ENCODE results near the gene FGD6.
"Not testable (repeated sequence)": the region's sequence is repeated elsewhere in the genome, so short reads cannot be mapped to it uniquely, and the experiment has no call there.

FGD6 gene

DNA sequence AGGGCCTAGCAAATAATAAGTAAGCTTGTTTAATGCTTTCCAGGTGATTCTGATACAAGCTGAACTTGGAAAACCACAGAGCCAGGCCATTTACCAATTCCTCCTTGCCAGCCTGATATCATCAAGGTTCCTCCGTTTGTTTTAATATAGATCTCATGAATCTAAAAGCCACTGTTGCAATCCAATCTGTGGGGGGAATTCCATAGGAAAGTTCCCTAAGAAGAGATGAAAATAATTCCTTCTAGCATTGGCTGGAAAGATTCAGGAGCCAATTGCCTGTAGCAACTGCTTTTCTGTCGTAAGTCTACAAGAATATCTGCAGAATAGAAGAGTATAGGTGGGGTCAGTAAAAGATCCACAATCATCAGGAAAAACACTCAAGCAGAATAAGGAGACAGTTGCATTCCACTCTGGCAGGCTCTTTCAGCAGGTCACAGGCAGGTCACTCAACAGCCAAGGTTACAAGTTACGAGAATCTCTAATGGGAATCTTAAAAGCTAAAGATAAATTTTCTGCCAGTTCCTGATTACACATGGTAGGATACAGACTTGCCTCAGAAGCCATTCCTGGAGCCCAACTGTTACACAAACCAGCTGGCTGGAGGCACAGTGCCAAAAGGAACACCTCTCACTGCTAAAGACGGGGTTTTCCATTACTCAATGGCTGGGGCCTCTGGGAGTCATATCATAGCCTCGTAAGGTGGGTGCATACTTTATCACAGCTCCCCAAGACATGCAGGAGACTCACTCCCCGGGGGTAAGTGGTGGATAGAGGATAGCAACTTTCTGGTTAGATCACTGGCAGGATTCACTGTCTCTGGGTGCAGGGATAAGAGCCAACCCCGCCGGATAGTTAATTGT, 43.6 kb downstream of the FGD6 start:
- no peak for DNase-seq

DNA sequence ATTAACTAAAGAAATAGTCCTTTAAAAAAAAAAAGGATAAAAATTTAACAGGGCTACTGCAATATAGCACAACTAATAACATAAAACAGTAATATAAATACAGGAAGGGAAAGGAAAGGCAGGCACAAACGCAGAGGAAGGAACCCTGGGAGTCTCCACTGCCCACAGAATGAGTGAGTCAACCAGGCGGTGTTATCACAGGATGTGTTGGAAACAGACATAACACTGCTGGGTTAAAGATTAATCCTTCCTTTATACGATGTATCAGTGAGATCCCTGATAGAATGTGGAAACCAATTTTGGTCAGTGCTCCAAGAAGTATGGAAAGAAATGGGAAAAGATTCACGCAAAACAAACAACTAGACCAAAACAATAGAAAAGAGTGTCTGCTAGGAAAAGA, 47.9 kb downstream of the FGD6 start:
- no peak for DNase-seq

DNA sequence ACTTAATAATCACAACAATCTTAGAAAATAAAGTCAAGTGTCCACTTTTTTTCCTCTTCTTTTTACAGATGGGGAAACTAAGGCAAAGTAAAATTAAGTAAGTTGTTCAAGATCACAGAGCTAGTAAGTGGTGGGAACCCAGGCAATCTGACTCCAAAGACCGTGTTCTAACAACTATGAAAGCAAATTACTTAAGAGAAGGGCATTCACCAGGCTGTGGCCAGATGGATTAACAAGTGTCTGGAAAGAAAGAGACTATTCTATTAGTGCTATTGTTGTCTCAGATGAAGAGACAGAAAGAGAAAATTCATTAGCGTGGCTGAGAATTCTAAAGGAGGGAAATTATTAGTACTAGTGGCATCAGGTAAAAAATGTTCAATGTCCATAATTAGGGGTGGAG, 48.5 kb downstream of the FGD6 start:
- no peak for DNase-seq

DNA sequence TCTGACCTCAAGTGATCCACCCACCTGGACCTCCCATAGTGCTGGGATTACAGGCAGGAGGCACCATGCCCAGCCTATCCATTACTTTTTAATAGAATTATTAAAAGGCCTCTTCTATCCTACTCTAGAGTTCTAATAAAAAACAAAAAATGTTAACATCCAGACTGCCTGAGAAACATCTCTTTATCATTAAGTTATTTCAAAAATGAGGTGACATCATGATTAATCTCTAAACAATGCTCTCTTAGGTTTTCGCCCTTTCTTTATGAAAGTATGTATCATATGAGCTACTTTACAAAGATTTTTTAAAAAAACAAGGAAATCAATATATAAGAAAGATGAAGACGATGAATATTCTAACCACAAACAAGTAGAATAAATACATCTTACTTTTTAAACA, 52.6 kb downstream of the FGD6 start:
- no peak for DNase-seq

DNA sequence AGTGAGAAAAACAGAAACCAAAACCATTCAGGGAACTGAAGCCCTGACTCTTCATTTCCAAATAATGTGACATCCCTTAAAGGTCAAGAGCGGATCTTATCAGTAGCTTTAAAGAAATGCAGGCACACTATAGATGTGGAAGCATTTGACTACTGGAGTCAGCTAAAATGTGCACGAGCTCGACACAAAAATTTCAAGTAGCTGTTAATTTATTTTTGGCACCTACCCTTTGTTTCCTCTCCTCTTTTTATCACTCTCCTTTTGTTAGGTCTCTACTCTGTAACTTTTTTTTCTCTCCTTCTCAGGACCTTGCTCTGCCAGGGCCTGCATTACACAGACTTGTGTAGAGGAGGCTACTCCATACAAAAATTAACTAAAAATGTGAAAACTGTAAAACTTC, 58.3 kb downstream of the FGD6 start:
- no peak for DNase-seq

DNA sequence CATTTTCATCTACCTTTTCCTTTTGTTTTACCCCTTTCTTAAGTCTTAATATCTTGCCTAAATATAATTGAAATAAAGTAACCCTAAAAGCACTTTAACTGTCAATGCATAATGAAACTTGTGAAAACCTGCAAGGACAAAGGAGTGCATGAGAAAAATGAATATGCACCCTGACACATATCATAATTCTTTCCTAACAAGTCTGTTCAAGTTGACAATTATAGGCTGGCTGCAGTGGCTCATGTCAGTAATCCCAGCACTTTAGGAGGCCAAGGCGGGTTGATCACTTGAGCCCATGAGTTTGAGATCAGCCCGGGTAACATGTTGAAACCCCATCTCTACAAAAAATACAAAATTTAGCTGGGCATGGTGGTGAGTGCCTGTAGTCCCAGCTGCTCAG, 65.4 kb downstream of the FGD6 start:
- no peak for DNase-seq

DNA sequence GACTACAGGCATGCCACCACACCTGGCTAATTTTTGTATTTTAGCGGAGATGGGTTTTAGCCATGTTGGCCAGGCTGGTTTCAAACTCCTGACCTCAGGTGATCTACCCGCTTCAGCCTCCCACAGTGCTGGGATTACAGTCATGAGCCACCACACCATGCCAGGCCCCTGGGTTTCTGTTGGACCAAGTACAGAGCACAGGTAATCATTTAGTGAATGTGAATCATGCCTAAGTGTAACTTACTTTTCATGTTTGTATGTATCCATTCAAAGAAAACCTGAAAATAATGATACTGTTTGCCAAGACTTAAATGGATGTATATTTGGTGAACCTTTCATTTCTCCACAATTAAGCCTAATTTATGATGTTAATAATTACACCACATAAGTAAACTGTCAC, 65.9 kb downstream of the FGD6 start:
- no peak for DNase-seq

DNA sequence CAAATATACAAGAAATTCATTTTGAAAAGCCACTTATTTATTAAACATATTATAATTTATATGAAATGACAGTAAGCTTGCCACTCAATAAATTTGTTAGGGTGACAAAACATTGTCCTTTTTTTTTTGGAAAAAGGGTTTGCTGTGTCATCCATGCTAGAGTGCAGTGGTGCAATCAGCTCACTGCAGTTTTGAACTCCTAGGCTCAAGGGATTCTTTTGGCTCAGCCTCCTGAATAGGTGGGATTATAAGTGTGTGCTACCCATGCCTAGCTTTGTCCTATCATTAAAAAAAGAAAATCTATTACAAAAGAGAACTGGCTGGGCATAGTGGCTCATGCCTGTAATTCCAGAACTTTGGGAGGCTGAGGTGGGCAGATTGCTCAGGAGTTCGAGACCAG, 66.8 kb downstream of the FGD6 start:
- no peak for DNase-seq

DNA sequence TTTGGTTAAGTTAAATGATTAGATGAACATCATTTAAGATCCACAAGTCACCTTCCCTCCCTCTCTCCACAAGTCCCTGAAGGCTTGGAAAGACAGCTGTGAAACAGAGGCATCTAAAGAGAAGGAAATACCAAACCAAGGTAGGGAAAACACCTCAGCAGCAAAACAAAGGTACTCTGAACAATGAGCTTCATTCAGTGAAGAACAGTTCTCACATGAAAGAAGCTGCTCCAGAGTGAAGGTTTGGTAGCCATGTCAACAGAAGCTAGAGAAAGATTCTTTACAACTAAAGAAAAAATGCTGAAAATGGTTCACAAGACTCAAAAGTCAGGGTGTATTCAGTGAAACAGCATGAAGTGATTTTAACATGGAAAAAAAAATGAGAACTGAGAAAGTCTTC, 69.4 kb downstream of the FGD6 start:
- DNase-seq: no peak

DNA sequence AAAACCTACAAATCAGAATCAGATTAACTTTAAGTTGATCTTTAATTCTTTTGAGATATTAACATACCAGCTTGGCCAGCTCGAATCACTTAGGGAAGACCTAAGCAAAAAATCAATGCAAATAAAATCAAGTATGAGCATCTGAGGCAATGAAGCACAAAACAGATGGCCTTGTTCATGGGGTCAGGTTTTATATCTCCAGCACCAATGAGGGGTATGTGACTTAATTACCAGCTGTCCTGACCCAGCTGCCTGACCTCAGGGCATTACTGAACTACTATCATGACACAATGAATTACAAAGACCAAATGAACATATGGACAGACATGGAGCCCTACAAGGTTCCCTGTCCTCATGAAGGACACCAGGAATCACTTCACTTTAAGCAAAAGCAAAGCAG, 70.5 kb downstream of the FGD6 start:
- no peak for DNase-seq

DNA sequence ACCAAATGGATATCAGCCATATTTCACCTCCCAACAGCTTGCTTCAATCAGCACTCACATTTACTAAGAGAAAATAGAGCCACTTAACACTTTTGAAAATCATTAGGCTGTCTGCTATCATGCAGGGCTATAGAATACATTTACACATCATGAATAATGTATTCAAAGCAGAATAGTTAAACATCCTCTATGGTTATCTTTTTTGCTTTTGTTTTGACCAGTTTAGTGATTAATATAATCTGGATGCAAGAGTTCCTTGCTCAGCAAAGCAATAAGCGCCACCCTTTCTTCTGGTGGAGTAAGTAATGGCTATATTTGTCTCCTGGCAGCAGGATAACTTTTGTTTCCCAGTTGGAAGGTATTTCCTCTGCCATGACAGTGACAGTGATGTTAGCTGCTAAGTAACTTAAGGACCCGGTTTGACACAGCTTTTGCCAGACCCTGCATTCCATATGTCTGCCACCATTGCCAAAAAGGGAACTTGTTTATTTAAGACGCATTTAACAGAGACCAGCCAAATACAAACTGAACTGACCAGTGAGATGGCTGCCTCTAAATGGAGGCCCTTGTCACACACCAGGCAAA, 73.6 kb downstream of the FGD6 start:
- DNase-seq: no peak

DNA sequence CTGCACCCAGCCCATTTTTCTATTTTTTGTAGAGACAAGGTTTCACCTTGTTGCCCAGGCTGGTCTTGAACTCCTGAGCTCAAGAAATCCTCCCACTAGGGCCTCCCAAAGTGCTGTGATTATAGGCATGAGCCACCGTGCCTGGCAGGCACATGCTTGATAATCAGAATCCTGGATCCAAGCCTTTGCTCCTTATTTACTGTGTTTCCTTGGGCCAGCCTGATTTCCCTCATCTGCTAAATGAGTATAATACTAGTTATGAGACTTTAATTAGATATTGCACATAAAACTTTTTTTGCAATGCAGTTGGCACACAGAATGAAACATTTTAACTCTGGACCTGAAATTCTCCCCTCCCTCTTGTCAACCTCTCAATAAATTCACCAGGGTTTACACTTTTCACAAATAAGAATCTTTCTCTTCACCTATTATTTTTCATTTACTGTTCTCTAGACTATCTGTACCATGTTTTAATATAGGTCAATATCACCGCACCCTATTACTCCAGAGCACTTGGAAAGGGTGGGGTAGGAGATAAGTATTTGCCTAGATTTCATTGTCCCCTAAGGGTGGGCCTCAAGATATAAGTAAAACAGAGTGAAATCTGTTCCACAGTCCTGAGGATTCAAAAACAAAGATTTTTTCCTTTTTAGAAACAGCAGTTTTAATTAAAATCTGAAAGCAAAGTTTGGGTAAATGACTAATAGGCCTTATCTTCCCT, 74.7 kb downstream of the FGD6 start:
- DNase-seq: no peak

DNA sequence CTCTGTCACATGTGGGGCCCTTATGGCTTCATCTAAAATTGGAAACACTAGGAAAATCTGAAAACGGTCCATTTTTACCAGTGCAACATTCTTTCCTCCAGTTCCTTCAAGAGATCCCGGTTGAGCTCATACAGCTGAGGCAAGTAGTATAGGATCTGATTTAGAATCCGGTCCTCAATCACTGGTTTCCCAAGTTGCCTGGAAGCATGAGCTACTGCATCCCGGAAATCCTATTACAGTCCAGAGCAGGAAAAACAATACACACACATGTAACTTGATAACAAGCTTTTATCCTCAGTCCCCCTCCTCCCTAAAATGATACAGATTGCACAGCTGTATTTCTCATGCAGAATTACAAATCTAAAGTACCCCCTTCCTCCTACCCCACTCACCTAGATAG, 76.0 kb downstream of the FGD6 start:
- no peak for DNase-seq

DNA sequence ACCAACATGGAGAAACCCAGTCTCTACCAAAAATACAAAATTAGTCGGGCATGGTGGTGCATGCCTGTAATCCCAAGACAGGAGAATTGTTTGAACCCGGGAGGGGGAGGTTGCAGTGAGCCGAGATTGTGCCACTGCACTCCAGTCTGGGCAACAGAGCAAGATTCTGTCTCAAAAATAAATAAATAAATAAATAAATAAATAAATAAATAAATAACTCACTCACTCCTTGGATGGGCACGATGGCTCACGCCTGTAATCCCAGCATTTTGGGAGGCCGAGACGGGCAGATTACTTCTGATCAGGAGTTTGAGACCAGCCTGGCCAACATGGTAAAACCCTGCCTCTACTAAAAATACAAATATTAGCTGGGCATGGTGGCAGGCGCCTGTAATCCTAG, 79.2 kb downstream of the FGD6 start:
- DNase-seq: not testable (repeated sequence)

DNA sequence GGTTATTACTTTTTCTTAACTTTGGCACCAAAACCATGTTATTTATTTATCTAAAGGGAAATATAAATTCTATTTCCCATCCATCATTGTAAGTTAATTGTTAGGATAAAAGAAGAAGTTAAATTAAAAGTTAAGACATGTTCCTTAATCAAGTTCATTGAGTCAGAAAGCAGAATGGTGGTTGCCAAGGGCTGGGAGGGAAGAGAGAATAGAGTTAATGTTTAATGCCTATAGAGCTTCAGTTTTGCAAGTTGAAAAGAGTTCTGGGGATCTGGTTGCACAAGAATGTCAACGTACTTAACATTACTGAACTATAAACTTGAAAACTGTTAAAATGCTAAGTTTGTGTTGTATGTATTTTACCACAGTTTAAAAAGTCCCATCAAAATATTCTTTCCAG, 80.7 kb downstream of the FGD6 start:
- no peak for DNase-seq

DNA sequence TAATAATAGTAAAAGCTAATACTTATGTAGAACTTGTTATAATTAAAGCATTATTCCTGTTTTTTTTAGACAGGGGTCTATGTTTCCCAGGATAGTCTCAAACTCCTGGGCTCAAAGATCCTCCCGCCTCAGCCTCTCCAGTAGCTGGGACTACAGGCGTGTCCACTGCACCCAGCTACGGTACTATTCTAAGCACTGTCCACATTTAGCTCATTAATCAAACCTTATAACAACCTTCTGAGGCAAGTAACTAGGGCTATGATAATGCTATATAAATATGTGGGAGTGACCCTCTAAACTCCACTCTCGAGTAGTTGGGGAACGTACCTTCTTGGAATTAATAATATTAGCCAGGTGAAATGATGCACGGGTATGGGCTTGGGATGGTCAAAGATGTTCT, 83.2 kb downstream of the FGD6 start:
- no peak for DNase-seq

DNA sequence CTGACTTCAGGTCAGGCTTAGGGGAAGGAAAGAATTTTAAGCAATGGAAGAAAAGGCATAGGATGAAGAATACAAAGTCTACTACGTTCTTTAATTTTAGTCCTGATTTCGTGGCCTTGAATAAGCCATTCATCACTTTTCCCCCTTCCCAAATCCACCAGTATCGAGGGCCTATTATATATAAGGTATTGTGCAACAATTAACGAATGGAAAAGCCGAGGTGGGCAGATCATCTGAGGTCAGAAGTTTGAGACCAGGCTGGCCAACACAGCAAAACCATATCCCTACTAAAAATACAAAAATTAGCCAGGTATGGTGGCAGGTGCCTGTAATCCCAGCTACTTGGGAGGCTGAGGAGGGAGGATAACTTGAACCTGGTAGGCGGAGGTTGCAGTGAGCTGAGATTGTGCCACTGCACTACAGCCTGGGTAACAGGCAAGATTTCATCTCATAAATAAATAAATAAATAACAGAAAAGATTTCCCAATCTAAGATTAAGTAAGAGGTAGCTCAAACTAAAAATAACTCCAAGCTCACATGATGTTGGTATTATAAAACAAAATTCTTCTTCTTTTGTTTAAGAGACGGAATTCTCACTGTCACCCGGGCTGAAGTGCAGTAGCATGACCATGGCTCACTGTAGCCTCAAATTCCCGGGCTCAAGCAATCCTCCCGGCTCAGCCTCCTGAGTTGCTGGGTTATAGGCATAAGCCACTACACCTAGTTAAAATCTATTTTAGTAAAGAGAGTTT, 85.5 kb downstream of the FGD6 start:
- DNase-seq: no peak

DNA sequence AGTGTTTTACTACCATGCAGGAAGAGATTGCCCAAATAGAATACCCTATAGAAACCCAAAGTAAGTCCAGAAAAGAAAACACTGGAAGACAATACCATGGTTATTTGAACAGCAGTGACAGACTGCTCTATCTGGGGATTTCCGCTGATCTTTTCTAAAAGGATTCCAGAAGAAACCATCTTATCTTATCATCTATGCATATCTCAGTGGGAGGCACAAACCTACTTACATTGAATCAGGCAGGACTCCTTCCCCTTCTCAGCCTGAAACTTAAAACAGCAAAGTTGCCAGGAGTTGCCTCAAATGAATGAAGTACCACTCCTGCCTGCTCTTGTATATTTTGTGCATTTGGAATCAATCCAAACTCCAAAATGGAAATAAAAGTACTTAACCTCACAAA, 87.2 kb downstream of the FGD6 start:
- no peak for DNase-seq

DNA sequence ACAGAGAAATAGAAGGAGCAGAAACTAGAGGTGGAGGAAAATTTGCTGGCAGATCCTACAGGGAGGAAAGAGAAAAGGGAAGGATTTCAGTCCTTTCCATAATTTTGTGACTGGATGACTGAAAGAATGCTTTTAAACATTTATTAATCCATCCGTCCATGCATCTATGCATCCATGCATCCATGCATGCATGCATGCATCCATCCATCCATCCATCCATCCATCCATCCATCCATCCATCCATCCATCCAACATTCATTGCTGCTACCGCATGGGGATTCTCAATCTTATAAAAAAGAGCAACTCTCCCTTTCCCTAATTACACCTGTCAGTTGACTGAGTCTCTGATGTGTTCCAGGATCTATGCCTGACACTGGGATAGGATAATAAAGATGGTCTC, 88.2 kb downstream of the FGD6 start:
- no peak for DNase-seq

DNA sequence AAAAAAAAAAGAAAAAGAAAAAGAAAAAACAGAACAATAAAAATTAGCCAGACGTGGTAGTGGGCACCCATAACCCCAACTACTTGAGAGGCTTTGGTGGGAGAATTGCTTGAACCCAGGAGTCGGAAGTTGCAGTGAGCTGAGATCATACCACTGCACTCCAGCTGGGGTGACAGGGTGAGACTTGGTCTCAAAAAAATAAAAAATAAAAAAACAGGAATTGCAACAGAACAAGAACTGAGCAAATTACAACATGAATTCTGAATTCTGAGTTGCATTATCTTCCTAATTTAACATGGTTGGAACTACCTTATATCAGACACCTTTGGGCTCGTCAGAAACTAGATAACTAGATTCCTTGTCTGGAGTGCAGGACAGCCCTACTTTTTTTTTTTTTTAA, 90.5 kb downstream of the FGD6 start:
- DNase-seq: no peak

DNA sequence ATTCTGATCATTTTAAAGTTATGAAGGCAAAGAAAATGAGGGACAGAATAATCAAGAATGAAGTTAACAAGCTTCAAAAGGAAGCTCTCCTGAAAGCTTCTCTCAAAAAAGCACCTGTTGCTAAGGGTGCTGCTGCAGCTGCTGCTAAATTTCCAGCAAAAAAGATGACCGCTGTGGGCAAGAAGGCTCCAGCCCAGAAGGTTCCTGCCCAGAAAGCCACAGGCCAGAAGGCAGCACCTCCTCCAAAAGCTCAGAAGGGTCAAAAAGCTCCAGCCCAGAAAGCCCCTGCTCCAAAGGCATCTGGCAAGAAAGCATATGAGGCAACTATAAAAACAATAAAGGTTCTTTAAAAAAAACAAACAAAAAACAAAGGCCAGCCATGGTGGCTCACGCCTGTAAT, 91.2 kb downstream of the FGD6 start:
- DNase-seq: no peak

DNA sequence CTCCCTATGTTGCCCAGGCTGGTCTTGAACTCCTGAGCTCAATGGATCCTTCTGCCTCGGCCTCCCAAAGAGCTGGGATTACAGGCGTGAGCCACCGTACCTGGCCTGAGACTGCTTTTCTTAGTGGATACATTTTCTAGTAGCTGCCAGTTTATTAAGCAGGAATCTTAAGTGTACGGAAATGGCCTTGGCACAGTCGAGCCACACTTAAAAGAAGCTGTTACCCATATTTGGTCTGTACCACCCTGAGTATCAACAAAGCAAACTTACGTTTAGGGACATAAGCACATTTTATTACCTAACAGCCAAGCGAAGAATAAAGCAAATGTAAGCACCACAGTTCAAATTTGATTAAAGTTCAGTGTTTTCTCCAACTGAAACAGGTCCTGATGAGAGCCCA, 93.2 kb downstream of the FGD6 start:
- DNase-seq: no peak

DNA sequence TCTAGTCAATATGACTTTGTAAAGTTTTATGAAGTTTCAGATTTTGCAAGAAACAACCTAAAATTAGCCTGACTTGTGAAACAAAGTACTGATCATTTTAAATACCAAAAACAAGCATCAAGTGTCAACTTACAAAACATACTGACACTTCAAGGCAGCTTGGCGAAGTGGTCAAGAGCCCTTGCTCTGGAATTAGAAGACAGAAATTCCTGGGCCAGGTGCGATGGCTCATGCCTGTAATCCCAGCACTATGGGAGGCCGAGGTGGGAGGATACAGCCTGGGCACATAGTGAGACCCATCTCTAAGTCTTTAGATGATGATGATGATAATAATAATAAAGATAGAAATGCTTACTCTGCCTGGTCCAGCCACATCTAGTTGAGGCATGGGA, 98.5 kb downstream of the FGD6 start:
- DNase-seq: no peak
